ENCODE measurements around the gene COL24A1. TPM values are rescaled to one million over a fixed set of nuclear protein-coding genes. Genes with fewer than 3 reads are reported as not detected.

Gene COL24A1
- total RNA-seq, 1 donor from 2014 or later: 0.21 TPM

GRCh38 chr1:85943526-85943925 is 213.0 kb downstream of the COL24A1 start:
- no peak for TF ChIP-seq CTCF (IDR thresholded peaks at IDR 0.05; ENCODE audit: insufficient read depth, low read length, poor library complexity, severe bottlenecking)
- Histone ChIP-seq H3K36me3 (ENCODE audit: control insufficient read depth, insufficient read depth, low read length) (no peaks in the 10 kb centered on the region), H3K27me3 (ENCODE audit: control insufficient read depth, insufficient read depth, low read length) (no peaks in the 10 kb centered on the region), H3K4me3 (ENCODE audit: low read depth, low read length) (no peak overlapping the region)
- DNase-seq (ENCODE audit: low read depth): no peak

GRCh38 chr1:85940656-85941306 is 215.8 kb downstream of the COL24A1 start:
- Histone ChIP-seq H3K36me3 (ENCODE audit: control insufficient read depth, insufficient read depth, low read length) (no peaks in the 10 kb centered on the region), H3K27me3 (ENCODE audit: control insufficient read depth, insufficient read depth, low read length) (no peaks in the 10 kb centered on the region), H3K4me3 (ENCODE audit: low read depth, low read length) (no peak overlapping the region)
- TF ChIP-seq CTCF (IDR thresholded peaks at IDR 0.05; ENCODE audit: insufficient read depth, low read length, poor library complexity, severe bottlenecking): no peak
- DNase-seq (ENCODE audit: low read depth): no peak

- Histone ChIP-seq H3K4me3 (ENCODE audit: low read depth, low read length) (no peak overlapping the region), H3K27me3 (ENCODE audit: control insufficient read depth, insufficient read depth, low read length) (no peaks in the 10 kb centered on the region), H3K36me3 (ENCODE audit: control insufficient read depth, insufficient read depth, low read length) (no peaks in the 10 kb centered on the region)
- no peak for TF ChIP-seq CTCF (IDR thresholded peaks at IDR 0.05; ENCODE audit: insufficient read depth, low read length, poor library complexity, severe bottlenecking)
- DNase-seq (ENCODE audit: low read depth): no peak
Measured at GRCh38 chr1:85938829-85939228, 217.7 kb downstream of the COL24A1 start.

GRCh38 chr1:85936470-85936869 is 220.1 kb downstream of the COL24A1 start:
- no peaks in the 10 kb centered on the region for H3K27me3 ChIP-seq (ENCODE audit: control insufficient read depth, insufficient read depth, low read length)
- H3K4me3 ChIP-seq (ENCODE audit: low read depth, low read length): no peak overlapping the region
- no peak for DNase-seq (ENCODE audit: low read depth)
- no peaks in the 10 kb centered on the region for H3K36me3 ChIP-seq (ENCODE audit: control insufficient read depth, insufficient read depth, low read length)
- TF ChIP-seq CTCF (IDR thresholded peaks at IDR 0.05; ENCODE audit: insufficient read depth, low read length, poor library complexity, severe bottlenecking): no peak

GRCh38 chr1:85936057-85936456 is 220.5 kb downstream of the COL24A1 start:
- Histone ChIP-seq H3K27me3 (ENCODE audit: control insufficient read depth, insufficient read depth, low read length) (no peaks in the 10 kb centered on the region), H3K4me3 (ENCODE audit: low read depth, low read length) (no peak overlapping the region), H3K36me3 (ENCODE audit: control insufficient read depth, insufficient read depth, low read length) (no peaks in the 10 kb centered on the region)
- TF ChIP-seq CTCF (IDR thresholded peaks at IDR 0.05; ENCODE audit: insufficient read depth, low read length, poor library complexity, severe bottlenecking): no peak
- DNase-seq (ENCODE audit: low read depth): no peak

GRCh38 chr1:85935234-85935633 is 221.3 kb downstream of the COL24A1 start:
- Histone ChIP-seq H3K4me3 (ENCODE audit: low read depth, low read length) (no peak overlapping the region), H3K36me3 (ENCODE audit: control insufficient read depth, insufficient read depth, low read length) (no peaks in the 10 kb centered on the region), H3K27me3 (ENCODE audit: control insufficient read depth, insufficient read depth, low read length) (no peaks in the 10 kb centered on the region)
- DNase-seq (ENCODE audit: low read depth): no peak
- no peak for TF ChIP-seq CTCF (IDR thresholded peaks at IDR 0.05; ENCODE audit: insufficient read depth, low read length, poor library complexity, severe bottlenecking)

Data from kidney epithelial cell (primary cell).